Measurements from ENCODE around the gene TRAPPC14.
"Not testable (repeated sequence)": the region's sequence is repeated elsewhere in the genome, so short reads cannot be mapped to it uniquely, and the experiment has no call there.

DNA sequence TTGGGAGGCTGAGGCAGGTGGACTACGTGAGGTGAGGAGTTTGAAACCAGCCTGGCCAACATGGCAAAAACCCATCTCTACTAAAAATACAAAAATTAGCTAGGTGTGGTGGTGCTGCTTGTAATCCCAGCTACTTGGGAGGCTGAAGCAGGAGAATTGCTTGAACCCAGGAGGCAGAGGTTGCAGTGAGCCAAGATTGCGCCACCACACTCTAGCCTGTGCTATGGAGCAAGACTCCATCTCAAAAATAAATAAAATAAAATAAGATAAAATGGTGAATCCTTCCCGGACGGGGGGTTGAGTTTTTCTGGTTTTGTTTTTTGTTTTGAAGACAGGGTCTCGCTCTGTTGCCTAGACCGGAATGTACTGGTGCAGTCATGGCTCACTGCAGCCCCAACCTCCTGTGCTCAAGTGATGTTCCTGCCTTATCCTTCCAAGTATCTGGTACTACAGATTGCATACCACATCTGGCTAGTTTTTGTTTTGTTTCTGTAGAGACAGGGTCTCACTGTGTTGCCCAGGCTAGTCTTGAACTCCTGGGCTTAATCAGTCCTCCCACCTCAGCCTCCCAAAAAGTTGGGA is 33.8 kb upstream of the TRAPPC14 start:
- TF ChIP-seq, protein P1, sequence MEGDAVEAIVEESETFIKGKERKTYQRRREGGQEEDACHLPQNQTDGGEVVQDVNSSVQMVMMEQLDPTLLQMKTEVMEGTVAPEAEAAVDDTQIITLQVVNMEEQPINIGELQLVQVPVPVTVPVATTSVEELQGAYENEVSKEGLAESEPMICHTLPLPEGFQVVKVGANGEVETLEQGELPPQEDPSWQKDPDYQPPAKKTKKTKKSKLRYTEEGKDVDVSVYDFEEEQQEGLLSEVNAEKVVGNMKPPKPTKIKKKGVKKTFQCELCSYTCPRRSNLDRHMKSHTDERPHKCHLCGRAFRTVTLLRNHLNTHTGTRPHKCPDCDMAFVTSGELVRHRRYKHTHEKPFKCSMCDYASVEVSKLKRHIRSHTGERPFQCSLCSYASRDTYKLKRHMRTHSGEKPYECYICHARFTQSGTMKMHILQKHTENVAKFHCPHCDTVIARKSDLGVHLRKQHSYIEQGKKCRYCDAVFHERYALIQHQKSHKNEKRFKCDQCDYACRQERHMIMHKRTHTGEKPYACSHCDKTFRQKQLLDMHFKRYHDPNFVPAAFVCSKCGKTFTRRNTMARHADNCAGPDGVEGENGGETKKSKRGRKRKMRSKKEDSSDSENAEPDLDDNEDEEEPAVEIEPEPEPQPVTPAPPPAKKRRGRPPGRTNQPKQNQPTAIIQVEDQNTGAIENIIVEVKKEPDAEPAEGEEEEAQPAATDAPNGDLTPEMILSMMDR (IDR thresholded peaks at IDR 0.05): not testable (repeated sequence)
- not testable (repeated sequence) for TF ChIP-seq EZH2phosphoT487, EZH2 (IDR thresholded peaks at IDR 0.05)

Data from neural progenitor cell (in vitro differentiated cells).